ENCODE measurements around the gene SH3RF1.

SH3RF1 gene

DNA sequence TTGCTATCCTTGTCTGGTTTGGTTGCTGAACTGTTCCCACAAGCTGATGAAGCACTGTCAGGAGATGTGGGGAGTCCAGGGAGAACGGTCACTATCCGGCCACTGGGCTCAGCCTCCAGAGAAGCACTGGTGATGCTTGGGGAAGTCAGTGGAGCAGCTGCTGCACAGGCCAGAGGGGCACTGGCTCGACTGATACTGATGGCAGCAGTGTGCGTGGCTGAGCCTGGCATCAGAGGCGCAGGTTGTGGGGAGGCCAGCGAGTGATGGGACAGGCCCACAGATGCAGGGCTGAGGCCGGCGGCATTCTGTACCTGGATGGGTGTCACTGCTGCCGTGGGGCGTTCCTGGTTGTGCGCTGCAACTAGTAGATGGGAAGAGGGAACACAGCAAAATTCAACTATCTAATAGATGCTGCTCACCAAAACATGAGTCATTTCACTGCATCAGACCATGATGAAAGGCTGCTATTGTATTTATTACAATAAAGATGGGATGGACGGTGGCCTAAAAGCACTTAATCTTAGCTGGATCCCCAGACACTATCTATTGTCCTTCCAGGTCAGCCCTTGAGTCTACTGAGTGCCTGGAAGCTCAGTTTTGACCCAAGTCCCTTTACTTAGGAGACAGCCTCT is 154.4 kb downstream of the SH3RF1 start:
- TF ChIP-seq, protein P1, sequence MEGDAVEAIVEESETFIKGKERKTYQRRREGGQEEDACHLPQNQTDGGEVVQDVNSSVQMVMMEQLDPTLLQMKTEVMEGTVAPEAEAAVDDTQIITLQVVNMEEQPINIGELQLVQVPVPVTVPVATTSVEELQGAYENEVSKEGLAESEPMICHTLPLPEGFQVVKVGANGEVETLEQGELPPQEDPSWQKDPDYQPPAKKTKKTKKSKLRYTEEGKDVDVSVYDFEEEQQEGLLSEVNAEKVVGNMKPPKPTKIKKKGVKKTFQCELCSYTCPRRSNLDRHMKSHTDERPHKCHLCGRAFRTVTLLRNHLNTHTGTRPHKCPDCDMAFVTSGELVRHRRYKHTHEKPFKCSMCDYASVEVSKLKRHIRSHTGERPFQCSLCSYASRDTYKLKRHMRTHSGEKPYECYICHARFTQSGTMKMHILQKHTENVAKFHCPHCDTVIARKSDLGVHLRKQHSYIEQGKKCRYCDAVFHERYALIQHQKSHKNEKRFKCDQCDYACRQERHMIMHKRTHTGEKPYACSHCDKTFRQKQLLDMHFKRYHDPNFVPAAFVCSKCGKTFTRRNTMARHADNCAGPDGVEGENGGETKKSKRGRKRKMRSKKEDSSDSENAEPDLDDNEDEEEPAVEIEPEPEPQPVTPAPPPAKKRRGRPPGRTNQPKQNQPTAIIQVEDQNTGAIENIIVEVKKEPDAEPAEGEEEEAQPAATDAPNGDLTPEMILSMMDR (IDR thresholded peaks at IDR 0.05; ENCODE audit: extremely low read depth, missing control alignments): no peak
- DNase-seq (ENCODE audit: low spot score): no peak

DNA sequence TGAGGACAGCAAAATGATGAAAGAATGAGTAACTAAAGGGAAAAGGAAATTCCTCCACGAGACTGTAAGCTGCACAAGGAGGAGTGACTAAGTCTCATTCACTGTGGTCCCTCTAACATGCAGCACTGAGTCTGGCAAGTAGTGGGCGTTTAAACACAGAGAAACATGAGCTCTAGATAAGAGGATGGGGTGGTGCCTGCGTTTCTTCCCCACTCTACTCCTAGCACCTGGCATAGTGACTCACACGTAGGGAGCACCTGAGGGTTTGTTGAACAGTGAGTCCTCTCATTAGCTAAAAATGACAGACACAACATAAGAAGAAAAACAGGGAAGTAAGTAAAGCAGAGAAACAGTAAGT is 154.9 kb downstream of the SH3RF1 start:
- TF ChIP-seq, protein P1 (IDR thresholded peaks at IDR 0.05; ENCODE audit: extremely low read depth, missing control alignments): no peak
- no peak for DNase-seq (ENCODE audit: low spot score)

DNA sequence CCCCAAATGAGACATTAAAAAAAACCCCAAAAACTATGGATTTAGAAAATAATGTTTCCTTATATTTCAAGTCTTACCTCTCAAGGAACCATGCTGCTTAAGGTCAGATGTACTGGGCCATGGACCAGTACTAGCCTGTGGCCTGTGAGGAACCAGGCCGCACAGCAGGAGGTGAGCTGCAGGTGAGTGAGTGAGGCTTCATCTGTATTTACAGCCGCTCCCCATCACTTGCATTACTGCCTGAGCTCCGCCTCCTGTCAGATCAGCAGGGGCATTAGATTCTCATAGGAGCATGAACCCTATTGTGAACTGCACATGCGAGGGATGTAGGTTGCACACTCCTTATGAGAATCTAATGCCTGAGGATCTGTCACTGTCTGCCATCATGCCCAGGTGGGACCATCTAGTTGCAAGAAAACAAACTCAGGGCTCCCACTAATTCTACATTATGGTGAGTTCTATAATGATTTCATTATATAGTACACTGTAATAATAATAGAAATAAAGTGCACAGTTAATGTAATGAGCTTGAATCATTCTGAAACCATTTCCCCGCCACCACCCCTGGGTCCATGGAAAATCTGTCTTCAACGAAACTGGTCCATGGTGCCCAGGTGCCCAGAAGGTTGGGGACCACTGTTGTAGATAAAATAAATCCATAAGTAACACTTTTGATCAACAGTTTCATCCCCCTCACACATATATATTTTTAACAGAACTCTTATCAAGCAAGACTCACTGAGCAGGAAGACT is 155.4 kb downstream of the SH3RF1 start:
- TF ChIP-seq, protein P1 (IDR thresholded peaks at IDR 0.05; ENCODE audit: extremely low read depth, missing control alignments): no peak
- DNase-seq (ENCODE audit: low spot score): no peak

DNA sequence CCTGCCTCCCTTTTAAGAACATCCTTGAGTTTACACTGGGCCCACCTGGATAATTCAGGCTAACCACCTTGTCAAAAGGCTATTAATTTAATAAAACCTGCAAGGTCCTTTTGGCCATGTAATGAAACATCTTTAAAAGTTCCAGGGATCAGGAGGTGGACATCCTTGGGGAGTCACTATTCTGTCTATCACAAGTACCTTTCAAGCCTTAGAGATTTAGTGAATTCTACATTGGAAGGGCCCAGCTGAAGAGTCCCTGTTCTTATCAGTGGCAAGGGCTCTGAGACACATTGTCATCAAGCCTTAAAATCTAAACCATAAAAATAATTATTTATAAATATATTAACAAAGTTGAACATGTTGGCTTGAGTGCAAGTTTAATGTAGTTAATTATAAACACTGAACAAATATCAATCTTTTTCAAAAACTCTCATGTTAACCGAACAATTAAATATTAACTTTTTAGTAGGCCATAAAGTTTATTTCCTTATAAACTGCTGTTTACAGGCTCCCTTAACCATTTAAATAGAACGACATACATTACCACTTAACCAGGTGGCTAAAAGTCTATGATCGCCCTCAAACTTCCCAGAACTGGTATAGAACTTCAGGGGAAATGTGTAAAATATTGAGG is 156.3 kb downstream of the SH3RF1 start:
- TF ChIP-seq, protein P1 (IDR thresholded peaks at IDR 0.05; ENCODE audit: extremely low read depth, missing control alignments): no peak
- no peak for DNase-seq (ENCODE audit: low spot score)

DNA sequence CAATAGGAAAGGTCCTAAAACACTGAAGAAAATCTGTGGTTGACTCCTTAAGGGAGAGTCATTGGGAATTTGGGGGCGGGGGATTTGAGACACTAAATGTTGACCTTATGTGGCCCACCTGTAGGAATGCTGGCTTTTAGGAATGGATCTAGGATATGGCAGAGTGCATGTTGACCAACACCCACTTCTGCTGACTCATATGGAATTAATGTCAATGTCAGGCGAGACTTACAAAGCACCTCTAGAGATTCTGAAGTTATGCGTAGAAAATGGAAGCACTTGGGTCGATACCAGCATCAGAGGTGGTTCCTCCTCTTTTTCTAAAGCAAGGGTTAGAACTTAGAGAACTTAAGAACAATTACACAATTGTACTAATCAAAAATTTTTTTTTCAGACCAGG is 160.1 kb downstream of the SH3RF1 start:
- DNase-seq (ENCODE audit: low spot score): no peak
- TF ChIP-seq, protein P1 (IDR thresholded peaks at IDR 0.05; ENCODE audit: extremely low read depth, missing control alignments): no peak

DNA sequence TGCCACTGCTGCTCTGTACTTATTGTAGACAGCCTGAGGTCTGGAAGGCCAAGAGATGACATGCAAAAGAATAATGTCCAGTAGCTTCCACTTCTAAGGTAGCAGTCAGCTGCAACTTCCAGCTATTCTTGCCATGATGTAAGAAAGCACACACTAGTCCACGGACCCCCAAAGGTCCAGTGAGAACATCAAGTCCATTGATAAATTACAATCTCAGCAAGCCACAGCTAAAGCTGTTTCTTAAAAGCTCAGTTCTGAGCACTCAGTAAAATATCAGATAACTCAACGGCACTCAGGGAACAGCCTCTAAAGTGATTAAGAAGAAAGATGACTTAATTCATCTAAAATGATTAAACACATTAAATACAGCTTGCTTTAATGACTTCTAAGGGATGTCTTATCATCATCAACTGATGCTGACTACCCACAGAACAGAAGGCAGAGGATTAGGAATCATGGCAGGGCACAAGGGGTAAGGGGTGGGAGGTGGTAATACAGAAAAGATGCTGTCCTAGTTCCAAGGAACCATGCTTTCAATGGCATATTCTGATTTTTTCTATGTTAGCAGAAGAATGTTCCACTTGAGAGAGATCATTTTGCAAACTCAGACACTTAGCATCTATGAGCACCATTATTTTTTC is 161.6 kb downstream of the SH3RF1 start:
- TF ChIP-seq, protein P1 (IDR thresholded peaks at IDR 0.05; ENCODE audit: extremely low read depth, missing control alignments): no peak
- DNase-seq (ENCODE audit: low spot score): no peak

DNA sequence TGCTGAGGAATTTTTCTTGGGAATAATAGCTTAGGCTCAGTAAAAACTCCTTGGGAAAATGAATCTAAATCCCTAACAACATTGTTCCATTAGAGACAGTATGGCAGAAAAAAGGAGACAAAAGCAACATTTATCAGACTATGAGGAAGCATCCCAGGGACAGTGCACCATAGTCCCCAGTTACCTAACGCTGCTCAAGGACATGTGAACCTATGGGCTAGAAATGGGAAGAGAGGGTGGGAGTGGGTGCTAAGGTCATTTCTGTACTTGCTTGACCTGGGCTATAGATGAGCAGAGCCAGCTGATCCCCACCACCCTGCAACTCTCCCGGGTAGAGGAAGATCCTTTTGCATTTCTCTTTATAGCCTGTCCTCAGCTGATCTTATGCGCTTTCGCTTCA is 162.5 kb downstream of the SH3RF1 start:
- no peak for DNase-seq (ENCODE audit: low spot score)
- TF ChIP-seq, protein P1 (IDR thresholded peaks at IDR 0.05; ENCODE audit: extremely low read depth, missing control alignments): no peak

All from GM20000 (cell line).